ENCODE measurements around the gene SEL1L2. TPM values are rescaled to one million over a fixed set of nuclear protein-coding genes. Genes with fewer than 3 reads are reported as not detected.

SEL1L2 gene
- total RNA-seq, 2 donors from 2014 or later = not detected

GRCh38 chr20:13884803-13885202, 105.6 kb downstream of the SEL1L2 start:
- ATAC-seq (ENCODE audit: insufficient number of reproducible peaks, low FRiP score, low read depth) = no peak
- TF ChIP-seq CTCF (IDR thresholded peaks at IDR 0.05) = no peak
- no peaks in the 10 kb centered on the region for H3K36me3 ChIP-seq
- no peak overlapping the region for H3K27ac ChIP-seq
- no peaks in the 10 kb centered on the region for H3K9me3 ChIP-seq
- no peaks in the 10 kb centered on the region for H3K27me3 ChIP-seq (replicated peaks; ENCODE audit: insufficient read depth)
- no peak overlapping the region for H3K4me3 ChIP-seq
- DNase-seq (ENCODE audit: low spot score) = no peak
- H3K4me1 ChIP-seq (ENCODE audit: control insufficient read depth in 1 of 2, low read depth in 2 of 2) = no peaks in the 10 kb centered on the region

- no peaks in the 10 kb centered on the region for H3K27me3 ChIP-seq (replicated peaks; ENCODE audit: insufficient read depth)
- H3K9me3 ChIP-seq = no peaks in the 10 kb centered on the region
- no peak for ATAC-seq (ENCODE audit: insufficient number of reproducible peaks, low FRiP score, low read depth)
- H3K4me1 ChIP-seq (ENCODE audit: control insufficient read depth in 1 of 2, low read depth in 2 of 2) = no peaks in the 10 kb centered on the region
- TF ChIP-seq CTCF (IDR thresholded peaks at IDR 0.05) = no peak
- no peak for DNase-seq (ENCODE audit: low spot score)
- no peak overlapping the region for H3K4me3 ChIP-seq
- H3K36me3 ChIP-seq = no peaks in the 10 kb centered on the region
- H3K27ac ChIP-seq = no peak overlapping the region
These were observed 107.0 kb downstream of the SEL1L2 start for GRCh38 chr20:13883425-13883824.

GRCh38 chr20:13878566-13878965, 111.8 kb downstream of the SEL1L2 start:
- Histone ChIP-seq H3K27me3 (replicated peaks; ENCODE audit: insufficient read depth) (no peaks in the 10 kb centered on the region), H3K4me3 (no peak overlapping the region), H3K4me1 (ENCODE audit: control insufficient read depth in 1 of 2, low read depth in 2 of 2) (no peaks in the 10 kb centered on the region), H3K27ac (no peak overlapping the region), H3K9me3 (no peaks in the 10 kb centered on the region), H3K36me3 (no peaks in the 10 kb centered on the region)
- ATAC-seq (ENCODE audit: insufficient number of reproducible peaks, low FRiP score, low read depth) = no peak
- no peak for TF ChIP-seq CTCF (IDR thresholded peaks at IDR 0.05)
- no peak for DNase-seq (ENCODE audit: low spot score)

GRCh38 chr20:13877793-13878192, 112.6 kb downstream of the SEL1L2 start:
- Histone ChIP-seq H3K4me1 (ENCODE audit: control insufficient read depth in 1 of 2, low read depth in 2 of 2) (no peaks in the 10 kb centered on the region), H3K4me3 (no peak overlapping the region), H3K9me3 (no peaks in the 10 kb centered on the region), H3K36me3 (no peaks in the 10 kb centered on the region), H3K27ac (no peak overlapping the region), H3K27me3 (replicated peaks; ENCODE audit: insufficient read depth) (no peaks in the 10 kb centered on the region)
- DNase-seq (ENCODE audit: low spot score) = no peak
- no peak for TF ChIP-seq CTCF (IDR thresholded peaks at IDR 0.05)
- no peak for ATAC-seq (ENCODE audit: insufficient number of reproducible peaks, low FRiP score, low read depth)

GRCh38 chr20:13875265-13875811, 115.1 kb downstream of the SEL1L2 start:
- Histone ChIP-seq H3K9me3 (no peaks in the 10 kb centered on the region), H3K36me3 (no peaks in the 10 kb centered on the region), H3K27me3 (replicated peaks; ENCODE audit: insufficient read depth) (no peaks in the 10 kb centered on the region), H3K27ac (no peak overlapping the region), H3K4me1 (ENCODE audit: control insufficient read depth in 1 of 2, low read depth in 2 of 2) (peaks cover 0 to 1% of the 10 kb centered on the region in 2 donors), H3K4me3 (no peak overlapping the region)
- TF ChIP-seq CTCF (IDR thresholded peaks at IDR 0.05) = no peak
- no peak for DNase-seq (ENCODE audit: low spot score)
- no peak for ATAC-seq (ENCODE audit: insufficient number of reproducible peaks, low FRiP score, low read depth)

Measured in thoracic aorta (tissue), 2 donors.